Fibroblast of skin of back (primary cell): ENCODE measurements around the gene CENPH. TPM values are rescaled to one million over a fixed set of nuclear protein-coding genes. Genes with fewer than 3 reads are reported as not detected.
"Not testable (repeated sequence)": the region's sequence is repeated elsewhere in the genome, so short reads cannot be mapped to it uniquely, and the experiment has no call there.

ENCODE experiments used
- DNase-seq: peaks from one replicate; pipeline ENCODE4 v3.0.0-alpha.2; 2013
- polyA plus RNA-seq, 2 experiments: library from polyadenylated mRNA; unstranded; fragments of 120-200 nt; gene quantifications; one replicate each; pipeline ENCODE4 v1.2.1, GENCODE V29; 2013; ENCODE audit not compliant: insufficient read length in 2 of 2

Gene CENPH
- 29.2 TPM for polyA plus RNA-seq (2013, experiment 1 of 2; ENCODE audit: insufficient read length)
- 9.7 TPM for polyA plus RNA-seq (2013, experiment 2 of 2; ENCODE audit: insufficient read length)

- DNase-seq, result peak; percentile 93
Observed at GRCh38 chr5:69189162-69190086, at the start of gene CENPH. Gene CENPH, plus strand, starts transcription at chr5:69189583. Its CDS starts 52 bp downstream, at chr5:69189635.

- not testable (repeated sequence) for DNase-seq
Observed at GRCh38 chr5:69140239-69140638, 49.1 kb upstream of the CENPH start.

GRCh38 chr5:69140827-69141226, 48.6 kb upstream of the CENPH start:
- DNase-seq, result no peak

- not testable (repeated sequence) for DNase-seq
Observed at GRCh38 chr5:69148576-69148975, 40.8 kb upstream of the CENPH start.

- DNase-seq, result no peak
Observed at GRCh38 chr5:69148981-69149675, 40.3 kb upstream of the CENPH start.

- no peak for DNase-seq
Observed at GRCh38 chr5:69149676-69150010, 39.7 kb upstream of the CENPH start.

GRCh38 chr5:69152731-69153130, 36.7 kb upstream of the CENPH start:
- no peak for DNase-seq

- no peak for DNase-seq
Observed at GRCh38 chr5:69156456-69156855, 32.9 kb upstream of the CENPH start.

- DNase-seq, result no peak
Observed at GRCh38 chr5:69158039-69158438, 31.3 kb upstream of the CENPH start.

GRCh38 chr5:69160651-69161050, 28.7 kb upstream of the CENPH start:
- no peak for DNase-seq

GRCh38 chr5:69166686-69167492, 22.5 kb upstream of the CENPH start, which contains the start of gene CCNB1:
Gene CCNB1, plus strand, starts transcription at chr5:69167150. Its CDS starts 113 bp downstream, at chr5:69167263.
- peak; percentile 97 for DNase-seq

GRCh38 chr5:69167493-69167855, 21.9 kb upstream of the CENPH start:
- DNase-seq, result peak; percentile 10

GRCh38 chr5:69167929-69168328, 21.5 kb upstream of the CENPH start:
- no peak for DNase-seq

- DNase-seq, result no peak
Observed at GRCh38 chr5:69170495-69170894, 18.9 kb upstream of the CENPH start.

GRCh38 chr5:69170969-69171368, 18.4 kb upstream of the CENPH start:
- DNase-seq, result no peak

- not testable (repeated sequence) for DNase-seq
Observed at GRCh38 chr5:69181659-69182293, 7.6 kb upstream of the CENPH start.

- no peak for DNase-seq
Observed at GRCh38 chr5:69184621-69185020, 4.8 kb upstream of the CENPH start.

- no peak for DNase-seq
Observed at GRCh38 chr5:69187342-69187741, 2.0 kb upstream of the CENPH start.

- DNase-seq, result no peak
Observed at GRCh38 chr5:69188811-69189161, 597 bp upstream of the CENPH start.

- peak; percentile 56 for DNase-seq
Observed at GRCh38 chr5:69202497-69202896, 13.1 kb downstream of the CENPH start.

- peak; percentile 69 for DNase-seq
Observed at GRCh38 chr5:69206528-69207190, 17.3 kb downstream of the CENPH start.

GRCh38 chr5:69209602-69210001, 20.2 kb downstream of the CENPH start:
- peak; percentile 78 for DNase-seq
